Tibial nerve (tissue), 4 donors: Measurements from ENCODE around the gene PRKCH.

ENCODE experiments used
- EP300 ChIP-seq, 2 donors: sonication (generic); formaldehyde crosslinking; IDR thresholded peaks; one replicate each; pipeline ENCODE4 v1.6.1; 2017; ENCODE audit warnings: antibody characterized with exemption in 2 of 2, mild to moderate bottlenecking in 1 of 2
- POLR2A ChIP-seq, 2 donors: fragments of 450-650 bp; IDR thresholded peaks; one replicate each; pipeline ENCODE4 v1.6.1; 2017; ENCODE audit warnings: antibody characterized with exemption in 2 of 2, mild to moderate bottlenecking in 2 of 2, moderate library complexity in 2 of 2
- TF ChIP-seq, protein P1 (sequence below), 5 experiments: fragments of 200-600 bp in 3 of 5; fragments of 450-650 bp in 2 of 5; sonication (generic) in 3 of 5; IDR thresholded peaks; one replicate each; pipeline ENCODE4 v1.5.1; 2016 to 2019; ENCODE audit warnings: antibody characterized with exemption in 5 of 5, mild to moderate bottlenecking in 3 of 5, moderate library complexity in 2 of 5

DNA sequence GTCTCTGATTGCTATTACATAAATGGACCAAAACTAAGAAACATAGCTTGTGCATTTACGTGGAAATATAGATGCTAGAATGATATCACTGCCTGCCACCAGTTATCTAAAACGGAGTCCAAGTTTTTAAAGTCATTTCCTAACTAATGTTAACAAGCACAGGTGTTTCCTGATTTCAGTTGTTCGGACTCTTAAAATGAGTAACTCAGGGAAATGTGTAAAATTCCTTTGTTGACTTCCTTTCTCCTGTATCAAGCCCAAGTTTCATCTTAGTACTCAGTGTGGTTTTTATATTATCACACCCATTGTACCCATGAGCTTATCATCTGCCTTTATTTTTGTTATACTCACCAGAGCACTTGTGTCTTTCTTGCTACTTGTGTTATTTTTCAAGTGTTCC lies 13.2 kb upstream of the PRKCH start:
- TF ChIP-seq POLR2A (IDR thresholded peaks at IDR 0.05): no peak
- TF ChIP-seq, protein P1, sequence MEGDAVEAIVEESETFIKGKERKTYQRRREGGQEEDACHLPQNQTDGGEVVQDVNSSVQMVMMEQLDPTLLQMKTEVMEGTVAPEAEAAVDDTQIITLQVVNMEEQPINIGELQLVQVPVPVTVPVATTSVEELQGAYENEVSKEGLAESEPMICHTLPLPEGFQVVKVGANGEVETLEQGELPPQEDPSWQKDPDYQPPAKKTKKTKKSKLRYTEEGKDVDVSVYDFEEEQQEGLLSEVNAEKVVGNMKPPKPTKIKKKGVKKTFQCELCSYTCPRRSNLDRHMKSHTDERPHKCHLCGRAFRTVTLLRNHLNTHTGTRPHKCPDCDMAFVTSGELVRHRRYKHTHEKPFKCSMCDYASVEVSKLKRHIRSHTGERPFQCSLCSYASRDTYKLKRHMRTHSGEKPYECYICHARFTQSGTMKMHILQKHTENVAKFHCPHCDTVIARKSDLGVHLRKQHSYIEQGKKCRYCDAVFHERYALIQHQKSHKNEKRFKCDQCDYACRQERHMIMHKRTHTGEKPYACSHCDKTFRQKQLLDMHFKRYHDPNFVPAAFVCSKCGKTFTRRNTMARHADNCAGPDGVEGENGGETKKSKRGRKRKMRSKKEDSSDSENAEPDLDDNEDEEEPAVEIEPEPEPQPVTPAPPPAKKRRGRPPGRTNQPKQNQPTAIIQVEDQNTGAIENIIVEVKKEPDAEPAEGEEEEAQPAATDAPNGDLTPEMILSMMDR (IDR thresholded peaks at IDR 0.05): no peak
- TF ChIP-seq EP300 (IDR thresholded peaks at IDR 0.05): peak in 1 of 2 donors; percentile 38
